Prostate gland (tissue), 2 donors: ENCODE measurements around the gene LMBRD2.

Source experiments
- CTCF ChIP-seq, 4 experiments: fragments of 200-600 bp in 2 of 4; fragments of 450-650 bp in 2 of 4; sonication (generic) in 2 of 4; IDR thresholded peaks; 1 replicate in 3 of 4; 2 replicates in 1 of 4; pipeline ENCODE4 v1.5.1; 2016 to 2019; ENCODE audit warnings: antibody characterized with exemption in 4 of 4, mild to moderate bottlenecking in 2 of 4, moderate library complexity in 2 of 4
- POLR2A ChIP-seq: fragments of 450-650 bp; IDR thresholded peaks from one replicate; pipeline ENCODE4 v1.6.1; 2016; ENCODE audit warnings: antibody characterized with exemption, mild to moderate bottlenecking
- POLR2AphosphoS5 ChIP-seq: sonication (generic); formaldehyde crosslinking; IDR thresholded peaks from one replicate; pipeline ENCODE4 v1.6.1; 2017; ENCODE audit warnings: antibody characterized with exemption

DNA sequence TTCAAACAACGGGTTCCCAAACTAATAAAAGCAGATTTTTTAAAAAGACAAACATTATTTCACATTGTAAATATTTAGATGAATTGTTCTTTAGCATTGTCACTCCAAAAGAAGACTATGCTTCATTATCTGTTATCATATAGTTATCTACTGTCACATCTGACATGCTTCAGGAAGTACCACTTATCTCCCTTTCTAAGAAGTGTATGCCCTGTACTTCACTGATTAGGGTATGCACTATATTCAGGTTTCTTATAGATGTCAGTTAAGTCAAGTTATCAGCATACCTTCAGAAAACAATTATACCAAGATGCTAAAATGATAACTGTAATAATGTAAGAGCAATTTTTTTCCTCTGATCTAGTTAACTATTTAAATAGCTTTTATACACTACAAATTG lies 40.4 kb downstream of the LMBRD2 start:
- no peak for TF ChIP-seq CTCF (IDR thresholded peaks at IDR 0.05)
- TF ChIP-seq POLR2A: no peak
- TF ChIP-seq POLR2AphosphoS5: no peak
